Left ventricle myocardium inferior (tissue), 1 donor: ENCODE data around the gene EVL. TPM values are rescaled to one million over a fixed set of nuclear protein-coding genes. Genes with fewer than 3 reads are reported as not detected.

Experiments
- DNase-seq: peaks from one replicate; pipeline ENCODE4 v3.0.0-alpha.2; 2020
- H3K27ac ChIP-seq: fragments of 200-600 bp; replicated peaks from 2 replicates; pipeline ENCODE4 v1.8.0; 2021
- H3K27me3 ChIP-seq: fragments of 200-600 bp; 2 replicates; pipeline ENCODE4 v1.8.0; 2021; ENCODE audit warnings: low read depth
- H3K36me3 ChIP-seq: fragments of 200-600 bp; 2 replicates; pipeline ENCODE4 v1.8.0; 2021
- H3K4me1 ChIP-seq: fragments of 200-600 bp; 2 replicates; pipeline ENCODE4 v1.8.0; 2021
- H3K4me3 ChIP-seq: fragments of 200-600 bp; 2 replicates; pipeline ENCODE4 v1.8.0; 2021; ENCODE audit warnings: mild to moderate bottlenecking, moderate library complexity
- H3K9me3 ChIP-seq: fragments of 200-600 bp; replicated peaks from 2 replicates; pipeline ENCODE4 v1.8.0; 2021
- CTCF ChIP-seq: fragments of 200-600 bp; IDR thresholded peaks from 2 replicates; pipeline ENCODE4 v1.8.0; 2021; ENCODE audit warnings: antibody characterized with exemption, mild to moderate bottlenecking, borderline replicate concordance
- intact Hi-C: fragments of 100-400 bp; cut with micrococcal nuclease; formaldehyde crosslinking; loops from one replicate; pipeline ENCODE4 v1.11.0; 2022
- total RNA-seq: library from RNA; stranded (reverse); fragmentation: NEBNext Ultra II Directional; extraction: Animal tissue kit (Norgen Biotek cat#: 25700); gene quantifications from one replicate; pipeline ENCODE4 v1.2.1, GENCODE V29; 2021
- donor health status: DM: no; HTN: yes; CAD: no; lungs with severe emphysema.

The EVL gene
- total RNA-seq, 1 donor from 2014 or later: 39.7 TPM

DNA sequence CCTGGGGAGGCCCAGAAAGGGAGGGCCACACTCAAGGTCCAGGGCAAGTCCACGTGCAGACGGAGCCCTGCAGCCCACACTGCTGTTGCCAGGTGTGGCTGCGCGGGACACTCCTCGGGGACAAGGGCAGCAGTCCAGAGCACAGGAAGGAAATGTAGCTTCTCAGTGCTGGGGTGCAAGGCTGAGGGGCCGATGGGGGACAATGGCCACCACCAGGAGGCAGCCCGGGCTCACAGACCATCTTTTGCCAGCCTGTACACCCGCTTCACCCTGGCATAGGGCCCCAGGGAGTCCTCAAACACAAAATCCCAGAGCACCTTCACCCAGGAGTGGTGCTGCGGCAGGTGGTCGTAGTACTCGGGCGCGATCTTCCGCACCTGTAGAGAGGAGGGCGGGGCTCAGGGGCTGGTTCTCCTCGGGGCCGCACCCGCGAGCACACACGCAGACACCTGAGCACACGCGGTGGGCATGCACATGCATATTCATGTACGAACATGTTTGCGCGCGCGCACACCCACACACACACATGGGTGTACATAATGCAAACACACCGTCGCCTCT is 81.4 kb downstream of the EVL start:
- Histone ChIP-seq H3K27me3 (peaks cover 23% of the 10 kb centered on the region), H3K36me3 (no peaks in the 10 kb centered on the region), H3K27ac (no peak overlapping the region), H3K9me3 (no peaks in the 10 kb centered on the region), H3K4me1 (peaks cover 37% of the 10 kb centered on the region), H3K4me3 (no peak overlapping the region)
- no peak for DNase-seq
- intact Hi-C loops: no loop called here
- no peak for TF ChIP-seq CTCF

GRCh38 chr14:100147181-100147631 is 82.0 kb downstream of the EVL start:
- intact Hi-C loops: no loop called here

DNA sequence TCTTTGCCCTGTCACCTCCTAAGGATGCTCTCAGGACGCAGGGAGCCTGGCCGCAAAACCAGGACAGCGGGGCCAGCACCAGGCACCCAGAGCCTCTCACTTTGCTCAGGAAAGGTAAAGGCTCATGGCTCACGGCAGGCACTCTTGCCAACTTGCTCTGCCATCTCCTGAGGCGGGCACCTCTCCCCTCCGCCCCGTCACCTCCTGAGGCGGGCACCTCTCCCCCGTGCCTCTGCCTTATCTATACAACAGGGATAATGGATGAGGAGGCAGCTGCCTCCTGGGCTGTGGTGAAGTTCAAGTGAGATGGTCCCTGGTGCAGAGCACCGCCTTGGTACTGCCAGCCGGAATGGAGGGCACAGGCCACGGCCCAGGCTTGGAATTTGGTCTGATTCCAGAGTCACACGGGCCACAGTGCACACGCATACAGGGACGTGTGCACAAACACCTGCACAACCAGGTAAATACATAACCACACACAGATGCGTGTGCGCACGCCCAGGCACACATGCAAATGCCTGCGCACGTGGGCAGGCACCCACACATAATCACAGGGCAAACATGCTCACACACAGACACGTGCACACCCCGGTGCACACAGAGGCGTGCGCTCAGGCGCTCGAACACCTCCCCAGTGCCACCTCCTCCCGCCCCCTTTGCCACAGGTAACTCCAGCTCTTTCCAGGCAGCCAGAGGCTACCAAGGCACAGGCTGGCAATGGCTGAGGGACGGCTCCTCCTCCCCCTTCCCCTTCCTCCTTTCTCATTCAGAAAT is 82.7 kb downstream of the EVL start:
- no peak for DNase-seq
- Histone ChIP-seq H3K27me3 (peaks cover 31% of the 10 kb centered on the region), H3K4me3 (no peak overlapping the region), H3K36me3 (no peaks in the 10 kb centered on the region), H3K27ac (no peak overlapping the region), H3K9me3 (no peaks in the 10 kb centered on the region), H3K4me1 (peaks cover 25% of the 10 kb centered on the region)
- no peak for TF ChIP-seq CTCF
- intact Hi-C loops: no loop called here

More at GRCh38 chr14:100147181-100147631, 82.0 kb downstream of the EVL start:
- no peak for TF ChIP-seq CTCF
- DNase-seq: no peak
- H3K27ac ChIP-seq: no peak overlapping the region
- peaks cover 27% of the 10 kb centered on the region for H3K27me3 ChIP-seq
- peaks cover 31% of the 10 kb centered on the region for H3K4me1 ChIP-seq
- no peaks in the 10 kb centered on the region for H3K36me3 ChIP-seq
- no peak overlapping the region for H3K4me3 ChIP-seq
- no peaks in the 10 kb centered on the region for H3K9me3 ChIP-seq

- TF ChIP-seq CTCF: no peak
- H3K4me1 ChIP-seq: peaks cover 17% of the 10 kb centered on the region
- H3K27me3 ChIP-seq: peaks cover 32% of the 10 kb centered on the region
- no peak for DNase-seq
- peaks cover 1% of the 10 kb centered on the region for H3K9me3 ChIP-seq
- H3K27ac ChIP-seq: no peak overlapping the region
- intact Hi-C loops: no loop called here
- no peaks in the 10 kb centered on the region for H3K36me3 ChIP-seq
- no peak overlapping the region for H3K4me3 ChIP-seq
Measured at GRCh38 chr14:100148837-100149731, 83.9 kb downstream of the EVL start.

- Histone ChIP-seq H3K4me3 (no peak overlapping the region), H3K27ac (no peak overlapping the region), H3K9me3 (peaks cover 11% of the 10 kb centered on the region), H3K4me1 (peaks cover 10% of the 10 kb centered on the region), H3K27me3 (peaks cover 40% of the 10 kb centered on the region), H3K36me3 (no peaks in the 10 kb centered on the region)
- intact Hi-C loops: no loop called here
- DNase-seq: no peak
- no peak for TF ChIP-seq CTCF
Measured at GRCh38 chr14:100149851-100150611, 84.8 kb downstream of the EVL start.
